ENCODE results near the gene BCCIP.

- TF ChIP-seq CTCF (IDR thresholded peaks at IDR 0.05; ENCODE audit: low read depth, low read length) (peak; percentile 74), MYC (IDR thresholded peaks at IDR 0.05; ENCODE audit: low read depth, low read length) (no peak)
Measured at GRCh38 chr10:125868372-125868975, 45.1 kb downstream of the BCCIP start.
